Lower leg skin (tissue), 4 donors: Measurements from ENCODE around the gene FOXP4. TPM values are rescaled to one million over a fixed set of nuclear protein-coding genes. Genes with fewer than 3 reads are reported as not detected.

Source experiments
- DNase-seq, 2 donors: peaks; one replicate each; pipeline ENCODE4 v3.0.0-alpha.2; 2019; ENCODE audit warnings: low spot score in 2 of 2
- H3K4me3 ChIP-seq: fragments of 200-600 bp; sonication (generic); 2 replicates; pipeline ENCODE4 v1.5.1; 2017; ENCODE audit warnings: mild to moderate bottlenecking, low read depth; ENCODE audit not compliant: poor library complexity, severe bottlenecking
- POLR2A ChIP-seq, 2 donors: fragments of 450-650 bp; IDR thresholded peaks; one replicate each; pipeline ENCODE4 v1.6.1; 2016 to 2017; ENCODE audit warnings: antibody characterized with exemption in 2 of 2, mild to moderate bottlenecking in 1 of 2, moderate library complexity in 1 of 2
- WGBS, 2 donors: methylation state at CpG; one replicate each; pipeline ENCODE4 v1.1.5; 2018; 5-methylcytosine and 5-hydroxymethylcytosine counted together
- intact Hi-C: fragments of 100-400 bp; cut with DNase I; formaldehyde crosslinking; loops from one replicate; pipeline ENCODE4 v1.15.0; 2023; ENCODE audit warnings: low total_unique reads
- total RNA-seq, 4 donors: library from RNA; depleted of rRNA; stranded (reverse); fragments of >200 nt; gene quantifications; one replicate each; pipeline ENCODE4 v1.1.0, GENCODE V29; 2016
- TF ChIP-seq, protein P1 (sequence below), 3 donors: fragments of 450-650 bp; IDR thresholded peaks; one replicate each; pipeline ENCODE4 v1.5.1; 2016; ENCODE audit warnings: antibody characterized with exemption in 3 of 3, mild to moderate bottlenecking in 3 of 3, moderate library complexity in 2 of 3

The FOXP4 gene
- total RNA-seq, 4 donors from 2014 or later = 7.5 to 11.6 (median 10.1) TPM

DNA sequence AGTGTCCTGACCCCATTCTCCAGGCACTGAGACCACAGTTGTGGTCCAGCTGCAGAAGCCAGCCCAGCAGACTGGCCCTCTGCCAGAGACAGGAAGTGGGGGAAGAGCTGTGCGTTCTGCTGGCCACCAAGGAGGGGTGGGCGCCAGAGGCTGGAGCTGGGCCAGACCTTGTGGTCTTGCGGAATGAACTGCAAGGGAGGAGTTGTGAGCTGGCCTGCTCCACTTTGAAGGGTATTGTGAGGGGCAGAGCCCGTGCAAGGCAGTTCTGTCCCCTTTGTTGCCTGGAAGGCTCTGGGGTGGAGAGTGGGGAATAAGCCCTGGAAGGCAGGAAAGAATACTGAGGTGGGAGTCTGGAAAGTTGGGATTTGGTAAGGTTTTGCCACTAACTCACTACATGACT, 88.5 kb downstream of the FOXP4 start:
- TF ChIP-seq, protein P1, sequence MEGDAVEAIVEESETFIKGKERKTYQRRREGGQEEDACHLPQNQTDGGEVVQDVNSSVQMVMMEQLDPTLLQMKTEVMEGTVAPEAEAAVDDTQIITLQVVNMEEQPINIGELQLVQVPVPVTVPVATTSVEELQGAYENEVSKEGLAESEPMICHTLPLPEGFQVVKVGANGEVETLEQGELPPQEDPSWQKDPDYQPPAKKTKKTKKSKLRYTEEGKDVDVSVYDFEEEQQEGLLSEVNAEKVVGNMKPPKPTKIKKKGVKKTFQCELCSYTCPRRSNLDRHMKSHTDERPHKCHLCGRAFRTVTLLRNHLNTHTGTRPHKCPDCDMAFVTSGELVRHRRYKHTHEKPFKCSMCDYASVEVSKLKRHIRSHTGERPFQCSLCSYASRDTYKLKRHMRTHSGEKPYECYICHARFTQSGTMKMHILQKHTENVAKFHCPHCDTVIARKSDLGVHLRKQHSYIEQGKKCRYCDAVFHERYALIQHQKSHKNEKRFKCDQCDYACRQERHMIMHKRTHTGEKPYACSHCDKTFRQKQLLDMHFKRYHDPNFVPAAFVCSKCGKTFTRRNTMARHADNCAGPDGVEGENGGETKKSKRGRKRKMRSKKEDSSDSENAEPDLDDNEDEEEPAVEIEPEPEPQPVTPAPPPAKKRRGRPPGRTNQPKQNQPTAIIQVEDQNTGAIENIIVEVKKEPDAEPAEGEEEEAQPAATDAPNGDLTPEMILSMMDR (IDR thresholded peaks at IDR 0.05) = no peak
- no peak for TF ChIP-seq POLR2A (IDR thresholded peaks at IDR 0.05)

DNA sequence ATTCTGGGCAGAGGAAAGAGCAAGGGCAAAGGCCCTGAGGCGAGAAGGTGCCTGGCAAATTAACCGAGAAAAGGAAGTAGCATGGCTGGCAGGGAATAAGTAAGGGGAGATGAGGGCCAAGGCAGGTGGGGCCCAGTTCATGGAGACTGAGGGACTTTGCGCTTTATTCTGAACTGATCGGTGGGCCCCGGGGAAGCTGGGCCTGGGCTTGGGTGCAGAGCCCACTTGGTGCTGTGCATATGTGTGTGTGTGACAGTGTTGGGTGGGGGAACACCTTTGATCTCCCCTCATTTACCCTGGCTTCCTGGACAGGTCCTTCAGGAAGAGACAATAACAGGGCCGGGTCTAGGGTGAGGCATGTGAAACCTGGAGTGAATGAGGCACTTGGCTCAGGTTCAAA, 89.2 kb downstream of the FOXP4 start:
- TF ChIP-seq, protein P1 (IDR thresholded peaks at IDR 0.05) = no peak
- no peak for TF ChIP-seq POLR2A (IDR thresholded peaks at IDR 0.05)
- intact Hi-C loops = no loop called here
- H3K4me3 ChIP-seq = no peak overlapping the region
- DNase-seq = no peak
- 75 to 79% methylated on average over 6 of the region's 6 CpGs for WGBS, 2 donors

More for the DNA sequence above, 88.5 kb downstream of the FOXP4 start:
- 41 to 64% methylated on average over 4 of the region's 4 CpGs for WGBS, 2 donors
- DNase-seq = no peak
- intact Hi-C loops = no loop called here
- no peak overlapping the region for H3K4me3 ChIP-seq

DNA sequence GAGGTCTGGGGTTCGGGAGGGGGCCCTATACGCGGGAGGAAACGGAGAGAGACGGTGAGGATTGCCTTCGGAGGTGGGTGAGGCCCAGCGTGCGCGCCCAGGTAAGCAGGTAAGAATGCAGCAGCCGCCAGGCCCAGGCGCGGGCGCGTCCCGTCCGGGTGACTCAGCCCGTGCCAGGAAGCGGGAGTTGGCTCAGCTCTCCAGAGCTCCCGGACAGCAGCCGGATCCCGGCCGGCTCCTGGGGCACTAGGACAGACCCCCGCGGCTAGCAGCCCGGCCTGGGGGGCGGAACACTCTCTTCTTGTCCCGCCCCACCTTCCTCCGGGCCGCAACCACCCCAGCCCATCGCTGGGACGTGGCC, 90.6 kb downstream of the FOXP4 start:
- intact Hi-C loops = no loop called here
- peak overlapping the region; percentile 24 for H3K4me3 ChIP-seq
- DNase-seq = peak; percentile 55 to 91
- TF ChIP-seq POLR2A (IDR thresholded peaks at IDR 0.05) = no peak
- TF ChIP-seq, protein P1 (IDR thresholded peaks at IDR 0.05) = no peak
- WGBS, 2 donors = 42 to 46% methylated on average over 29 to 31 of the region's 31 CpGs

DNA sequence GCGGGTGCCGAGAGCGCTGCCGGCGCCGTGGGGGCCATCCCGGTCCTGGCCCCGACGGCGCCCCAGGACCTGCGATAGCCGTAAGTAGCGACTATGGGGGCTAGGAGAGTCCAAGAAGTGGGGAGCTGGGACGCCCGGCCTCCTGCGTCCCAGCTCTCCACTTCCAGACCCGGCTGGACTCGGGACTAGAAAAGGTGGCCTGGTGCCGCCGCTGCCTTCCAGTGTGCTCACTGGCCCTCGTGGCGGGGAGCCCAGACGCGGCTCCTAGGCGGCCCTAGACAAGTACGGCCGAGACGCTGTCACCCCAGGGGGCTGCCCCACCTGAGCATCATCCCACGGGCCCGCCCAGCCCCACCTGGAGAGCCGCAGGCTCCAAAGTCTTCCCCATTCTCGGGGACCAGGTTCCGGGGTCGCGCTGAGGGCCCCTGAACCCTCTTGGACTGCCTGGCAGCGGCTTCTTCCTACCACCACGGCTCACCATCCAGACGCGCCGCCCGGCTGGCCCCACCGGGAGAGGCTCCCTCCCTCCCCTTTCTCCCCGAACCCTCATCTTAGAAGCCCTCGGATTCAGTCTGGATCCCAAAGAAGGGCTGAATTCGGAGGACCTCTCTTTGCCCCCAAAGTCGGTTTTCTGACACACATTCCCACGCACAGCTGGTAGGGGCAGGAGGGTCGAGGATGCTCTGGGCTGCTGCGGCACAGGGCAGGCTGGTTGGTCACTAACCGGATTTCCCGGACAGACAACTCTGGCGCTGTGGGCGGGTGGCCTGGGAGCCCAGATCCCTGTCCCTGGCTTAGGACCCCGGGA, 91.2 kb downstream of the FOXP4 start:
- TF ChIP-seq, protein P1 (IDR thresholded peaks at IDR 0.05) = no peak
- DNase-seq = no peak
- intact Hi-C loops = no loop called here
- peak overlapping the region; percentile 24 for H3K4me3 ChIP-seq
- WGBS, 2 donors = 20 to 24% methylated on average over 40 to 43 of the region's 54 CpGs

DNA sequence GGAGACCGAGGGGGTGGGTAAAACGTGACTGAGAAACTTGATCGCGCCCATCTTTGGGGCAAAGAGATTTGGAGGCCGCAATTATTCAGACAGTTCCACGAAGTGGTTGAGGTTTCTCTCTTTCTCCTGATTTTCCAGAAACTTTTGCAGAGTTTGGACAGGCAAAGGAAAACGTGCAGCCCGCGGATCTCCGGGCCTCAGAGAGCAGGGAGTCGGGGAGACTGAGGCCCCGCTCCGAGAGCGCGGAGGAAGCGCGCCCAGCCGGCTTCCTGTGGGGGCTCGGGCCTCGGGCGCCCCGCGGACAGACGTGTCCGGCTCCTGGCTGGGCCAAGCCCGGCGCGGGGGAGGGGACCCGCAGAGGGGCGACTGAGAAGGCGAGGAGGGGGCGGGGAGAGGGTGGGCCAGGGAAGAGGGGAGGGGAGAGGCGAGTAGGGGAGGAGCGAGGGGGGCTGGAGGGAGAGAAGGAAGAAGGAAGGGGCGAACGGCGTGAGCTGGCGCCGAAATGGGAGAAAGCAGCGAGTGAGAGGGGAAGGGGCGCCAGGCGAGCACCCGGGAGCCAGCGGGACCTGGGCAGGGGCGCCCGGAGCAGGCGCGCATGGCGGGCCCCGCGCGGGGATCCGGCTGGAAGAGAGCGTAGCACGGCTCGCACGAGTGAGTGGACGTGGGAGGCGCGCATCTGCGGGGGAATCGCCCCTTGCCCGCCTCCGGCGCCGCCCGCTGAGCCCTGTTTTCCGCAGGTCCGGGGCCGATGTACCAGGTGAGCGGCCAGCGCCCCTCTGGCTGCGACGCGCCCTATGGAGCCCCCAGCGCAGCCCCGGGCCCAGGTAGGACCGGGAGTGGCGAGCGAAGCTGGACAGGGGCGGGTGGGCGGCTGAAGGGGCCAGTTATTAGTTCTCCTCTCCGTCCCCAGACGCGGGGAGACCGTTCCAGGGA, 92.1 kb downstream of the FOXP4 start, which contains the start of gene MDFI:
Gene MDFI, plus strand, starts transcription at position 467 of the 933 bp plus-strand sequence. Its CDS starts 282 bp downstream, at position 749.
- no peak for DNase-seq
- intact Hi-C loops = no loop called here
- H3K4me3 ChIP-seq = peak within 1 kb of the TSS; percentile 24
- WGBS, 2 donors = 12% methylated on average over 70 to 76 of the region's 86 CpGs
- TF ChIP-seq POLR2A (IDR thresholded peaks at IDR 0.05) = no peak
- TF ChIP-seq, protein P1 (IDR thresholded peaks at IDR 0.05) = no peak
